Astrocyte of the spinal cord (primary cell): ENCODE measurements around the gene ANXA10.
"Not testable (repeated sequence)": the region's sequence is repeated elsewhere in the genome, so short reads cannot be mapped to it uniquely, and the experiment has no call there.

Experiments used
- DNase-seq: peaks from one replicate; pipeline ENCODE4 v3.0.0; 2011; ENCODE audit warnings: low read depth, low spot score
- H3K4me3 ChIP-seq: 2 replicates; pipeline ENCODE4 v1.5.1; 2011; ENCODE audit warnings: low read depth, mild to moderate bottlenecking, low read length, moderate library complexity
- in situ Hi-C: cut with HindIII; loops from 2 replicates; pipeline ENCODE4 v1.10.0; 2017; ENCODE audit warnings: low sequenced_read_pairs
- TF ChIP-seq, protein P1 (sequence below): IDR thresholded peaks from 2 replicates; pipeline ENCODE4 v1.5.1; 2012; ENCODE audit warnings: low read depth, mild to moderate bottlenecking, low read length, inconsistent platforms

Gene ANXA10

GRCh38 chr4:168101026-168101425, 8.7 kb downstream of the ANXA10 start:
- TF ChIP-seq, protein P1, sequence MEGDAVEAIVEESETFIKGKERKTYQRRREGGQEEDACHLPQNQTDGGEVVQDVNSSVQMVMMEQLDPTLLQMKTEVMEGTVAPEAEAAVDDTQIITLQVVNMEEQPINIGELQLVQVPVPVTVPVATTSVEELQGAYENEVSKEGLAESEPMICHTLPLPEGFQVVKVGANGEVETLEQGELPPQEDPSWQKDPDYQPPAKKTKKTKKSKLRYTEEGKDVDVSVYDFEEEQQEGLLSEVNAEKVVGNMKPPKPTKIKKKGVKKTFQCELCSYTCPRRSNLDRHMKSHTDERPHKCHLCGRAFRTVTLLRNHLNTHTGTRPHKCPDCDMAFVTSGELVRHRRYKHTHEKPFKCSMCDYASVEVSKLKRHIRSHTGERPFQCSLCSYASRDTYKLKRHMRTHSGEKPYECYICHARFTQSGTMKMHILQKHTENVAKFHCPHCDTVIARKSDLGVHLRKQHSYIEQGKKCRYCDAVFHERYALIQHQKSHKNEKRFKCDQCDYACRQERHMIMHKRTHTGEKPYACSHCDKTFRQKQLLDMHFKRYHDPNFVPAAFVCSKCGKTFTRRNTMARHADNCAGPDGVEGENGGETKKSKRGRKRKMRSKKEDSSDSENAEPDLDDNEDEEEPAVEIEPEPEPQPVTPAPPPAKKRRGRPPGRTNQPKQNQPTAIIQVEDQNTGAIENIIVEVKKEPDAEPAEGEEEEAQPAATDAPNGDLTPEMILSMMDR: no peak
- DNase-seq: no peak
- in situ Hi-C loops: no loop called here
- H3K4me3 ChIP-seq: no peak overlapping the region

DNA sequence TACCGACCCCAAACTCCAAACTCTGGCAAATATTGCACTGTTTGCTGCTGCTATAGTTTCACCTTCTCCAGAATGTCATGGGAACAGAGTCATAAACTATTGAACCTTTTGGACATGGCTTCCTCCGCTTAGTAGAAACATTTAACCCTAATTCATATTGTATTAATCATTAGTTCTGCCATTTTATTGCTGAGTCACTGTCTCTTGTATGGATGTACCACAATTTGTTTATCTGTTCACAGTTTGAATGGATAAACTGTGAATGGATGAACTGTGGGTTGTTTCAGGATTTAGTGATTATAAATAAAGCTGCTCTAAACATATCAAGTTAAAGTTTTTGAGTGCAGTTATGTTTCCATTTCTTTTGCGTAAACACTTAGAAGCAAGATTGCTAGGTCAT, 10.1 kb downstream of the ANXA10 start:
- TF ChIP-seq, protein P1: no peak
- in situ Hi-C loops: no loop called here
- no peak for DNase-seq
- no peak overlapping the region for H3K4me3 ChIP-seq

DNA sequence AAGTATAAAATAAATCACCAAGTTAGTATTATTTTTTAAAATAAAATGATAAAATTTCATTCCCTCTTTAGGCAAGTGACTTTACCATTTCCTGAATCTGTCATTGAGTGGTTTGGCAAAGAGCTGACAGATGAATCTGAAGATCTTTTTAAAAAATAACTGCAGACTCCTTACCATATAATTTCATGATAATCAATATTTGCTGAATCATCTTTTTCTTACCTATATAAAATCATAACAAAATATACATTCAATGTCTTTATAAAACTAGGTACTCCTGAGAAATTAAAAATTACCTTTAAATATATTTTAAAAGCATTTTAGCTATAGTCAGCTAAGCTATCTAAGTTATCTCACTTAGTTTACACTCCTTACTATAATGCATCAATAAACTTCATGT, 17.2 kb downstream of the ANXA10 start:
- TF ChIP-seq, protein P1: no peak
- H3K4me3 ChIP-seq: no peak overlapping the region
- in situ Hi-C loops: no loop called here
- DNase-seq: no peak

DNA sequence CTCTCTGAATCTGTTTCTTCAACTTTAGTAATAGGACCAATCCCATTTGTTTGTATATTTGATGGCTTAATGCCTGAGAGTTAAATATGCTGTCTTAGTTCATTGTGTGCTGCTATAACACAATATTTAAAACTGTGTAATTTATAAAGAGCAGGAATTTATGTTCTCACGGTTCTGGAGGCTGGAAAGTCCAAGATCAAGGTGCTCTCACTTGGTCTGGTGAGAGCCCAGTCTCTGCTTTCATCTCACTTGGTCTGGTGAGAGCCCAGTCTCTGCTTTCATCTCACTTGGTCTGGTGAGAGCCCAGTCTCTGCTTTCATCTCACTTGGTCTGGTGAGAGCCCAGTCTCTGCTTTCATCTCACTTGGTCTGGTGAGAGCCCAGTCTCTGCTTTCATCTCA, 20.7 kb downstream of the ANXA10 start:
- H3K4me3 ChIP-seq, in situ Hi-C loops, DNase-seq: not testable (repeated sequence)

DNA sequence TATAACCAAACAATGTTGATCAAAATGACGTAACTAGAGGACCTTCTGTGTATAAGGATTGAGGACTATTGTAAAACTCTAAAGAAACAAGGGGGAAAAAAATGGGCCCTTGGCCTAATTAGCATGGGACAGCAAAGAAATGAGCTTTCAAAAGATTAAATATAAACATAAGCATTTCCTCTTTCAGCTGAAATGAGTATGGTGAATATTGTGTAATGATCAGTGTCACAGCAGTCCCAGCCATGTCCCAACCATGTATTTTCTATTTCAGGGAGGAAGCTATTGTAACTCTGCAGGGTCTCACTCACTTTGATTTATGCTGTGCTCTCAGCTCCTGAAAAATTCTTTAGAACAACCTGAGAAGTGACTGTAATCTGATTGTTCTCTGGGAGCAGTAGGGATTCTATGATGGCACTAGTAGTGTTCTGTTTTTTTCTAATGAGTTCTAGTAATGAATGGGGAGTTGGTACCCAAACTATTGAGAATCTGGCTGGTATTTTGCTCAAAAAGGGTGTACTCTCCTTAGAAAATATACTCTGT, 25.8 kb downstream of the ANXA10 start:
- H3K4me3 ChIP-seq: no peak overlapping the region
- DNase-seq: no peak
- TF ChIP-seq, protein P1: no peak
- in situ Hi-C loops: no loop called here

GRCh38 chr4:168119100-168119499, 26.8 kb downstream of the ANXA10 start:
- no peak overlapping the region for H3K4me3 ChIP-seq
- TF ChIP-seq, protein P1: no peak
- DNase-seq: no peak
- in situ Hi-C loops: no loop called here

GRCh38 chr4:168119890-168120289, 27.6 kb downstream of the ANXA10 start:
- TF ChIP-seq, protein P1: no peak
- DNase-seq: no peak
- H3K4me3 ChIP-seq: no peak overlapping the region
- in situ Hi-C loops: no loop called here
